HG02885 (cell line): ENCODE data around the gene NTNG1.

ENCODE experiments used
- ATAC-seq: cut with Tn5 transposase; IDR thresholded peaks from one replicate; pipeline ENCODE4 v1.9.1; 2021; ENCODE audit warnings: mild to moderate bottlenecking; ENCODE audit not compliant: unreplicated experiment, poor library complexity

Gene NTNG1

DNA sequence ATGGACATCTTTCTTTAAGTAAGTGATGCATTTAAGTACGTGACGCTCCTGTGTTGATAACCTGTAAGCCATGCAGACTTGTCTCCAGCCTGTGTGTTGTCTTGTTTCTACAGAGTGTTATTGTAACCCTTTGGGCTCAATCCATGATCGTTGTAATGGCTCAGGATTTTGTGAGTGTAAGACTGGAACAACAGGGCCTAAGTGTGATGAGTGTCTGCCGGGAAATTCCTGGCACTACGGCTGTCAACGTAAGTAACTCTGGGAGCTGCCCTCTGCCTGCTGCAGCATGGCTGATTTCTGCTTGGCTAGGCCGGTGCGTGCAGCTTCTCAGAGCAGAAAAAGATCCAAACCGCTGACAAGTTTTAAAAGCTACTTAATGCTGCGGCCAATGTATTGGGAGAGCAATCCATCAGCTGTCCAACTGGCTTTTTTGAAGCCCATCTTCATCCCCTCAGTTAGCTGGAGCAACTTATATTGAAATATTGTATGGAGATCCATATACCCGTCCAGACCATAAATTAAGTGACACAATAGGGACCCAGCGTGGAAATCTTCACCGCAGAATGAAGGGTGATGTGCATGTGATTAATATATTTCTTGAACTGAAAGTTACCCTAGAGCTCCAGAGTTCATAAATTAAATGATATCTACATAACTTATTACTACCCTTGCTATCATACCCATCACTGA lies 295.9 kb downstream of the NTNG1 start:
- ATAC-seq = no peak

DNA sequence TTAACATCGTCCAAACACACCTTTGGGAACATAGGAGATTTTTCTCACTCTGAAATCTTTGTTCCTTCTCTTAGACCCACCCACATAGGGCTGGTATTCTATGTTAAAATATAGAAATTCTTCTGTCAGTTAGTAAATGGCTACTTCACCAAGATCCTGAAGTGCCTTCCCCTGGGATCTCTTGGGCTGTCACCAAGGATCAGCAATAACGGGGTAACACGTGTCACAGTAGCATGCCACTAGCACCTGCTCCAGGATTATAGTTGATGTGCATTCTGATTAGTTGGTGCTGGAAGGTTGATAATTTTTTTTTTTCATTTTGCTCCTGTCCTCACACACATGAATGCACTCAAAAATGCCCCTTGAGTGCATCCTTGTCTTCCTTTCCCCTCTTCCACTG lies 298.7 kb downstream of the NTNG1 start:
- ATAC-seq = no peak

DNA sequence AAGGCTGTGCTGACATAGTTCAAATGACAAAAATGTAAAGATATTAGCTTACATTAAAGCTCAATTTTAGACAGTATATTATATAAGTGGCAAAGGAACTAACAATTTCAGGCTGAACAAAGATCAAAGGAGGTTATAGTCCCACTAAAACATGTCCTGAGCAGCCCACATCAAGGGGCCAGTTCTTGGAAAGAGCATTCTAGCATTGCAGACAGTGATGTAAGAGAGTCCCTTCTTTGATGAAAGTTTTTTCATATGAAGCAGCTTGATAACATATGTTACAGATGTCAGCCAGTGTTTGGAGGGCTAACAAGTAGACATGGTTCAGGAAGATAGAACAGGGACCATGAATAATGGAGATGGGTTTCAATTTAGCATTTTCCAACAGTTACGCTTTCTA lies 301.7 kb downstream of the NTNG1 start:
- ATAC-seq = no peak

DNA sequence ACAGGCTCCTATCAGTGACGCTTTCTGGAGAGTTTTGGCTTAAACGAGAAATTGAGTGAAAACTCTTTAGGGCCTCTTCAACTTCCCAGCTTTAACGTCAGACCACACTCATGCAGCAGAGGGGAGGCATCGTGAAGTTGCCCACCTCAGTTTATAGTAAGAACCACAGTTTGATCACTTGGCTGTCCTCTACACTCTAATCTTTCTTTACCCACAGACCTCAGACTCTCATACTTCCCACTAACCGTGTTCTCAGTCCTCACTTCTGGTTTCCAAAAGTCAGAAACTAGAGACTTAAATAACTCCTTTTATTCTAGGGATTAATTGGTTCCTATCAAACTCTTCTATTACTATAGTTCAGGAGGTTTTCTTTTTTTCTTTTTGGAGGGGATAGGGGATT lies 302.2 kb downstream of the NTNG1 start:
- no peak for ATAC-seq

DNA sequence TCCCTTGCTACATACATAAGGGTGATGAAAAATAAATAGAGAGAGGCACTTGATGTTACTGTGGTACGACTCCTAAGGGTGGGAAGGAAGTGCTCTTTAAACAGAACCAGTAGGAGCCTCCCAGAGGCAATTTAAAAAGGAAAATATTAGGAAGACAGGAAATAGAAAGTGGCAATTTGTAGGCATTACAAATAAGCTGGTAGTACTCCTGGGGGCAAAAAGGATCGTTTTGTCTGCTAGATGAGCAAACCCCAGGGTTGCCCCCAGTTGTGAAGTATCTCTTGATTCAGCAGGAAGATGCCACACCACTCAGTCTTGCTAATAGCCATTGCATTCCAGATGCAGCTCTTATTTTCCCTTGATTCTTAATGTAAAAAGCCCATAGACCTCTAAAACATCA lies 303.0 kb downstream of the NTNG1 start:
- no peak for ATAC-seq

DNA sequence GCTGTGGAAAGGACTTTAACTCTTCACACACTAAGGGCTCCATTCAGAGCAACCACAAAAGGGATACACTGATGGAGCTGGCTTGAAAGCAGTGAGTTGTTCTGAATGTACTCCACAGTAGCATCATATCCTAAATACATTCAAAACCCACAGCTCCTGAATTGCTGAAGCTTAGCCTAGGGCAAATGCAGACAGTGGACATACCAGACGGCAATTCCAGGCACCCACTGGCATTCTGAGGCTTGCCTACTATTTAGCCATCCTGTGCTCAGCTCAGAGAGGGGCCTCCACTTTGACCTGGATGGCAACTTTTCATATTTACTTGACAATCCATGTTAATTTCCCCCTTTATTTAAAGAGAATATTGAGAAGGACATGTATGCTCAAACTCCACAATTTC lies 303.5 kb downstream of the NTNG1 start:
- ATAC-seq = no peak

DNA sequence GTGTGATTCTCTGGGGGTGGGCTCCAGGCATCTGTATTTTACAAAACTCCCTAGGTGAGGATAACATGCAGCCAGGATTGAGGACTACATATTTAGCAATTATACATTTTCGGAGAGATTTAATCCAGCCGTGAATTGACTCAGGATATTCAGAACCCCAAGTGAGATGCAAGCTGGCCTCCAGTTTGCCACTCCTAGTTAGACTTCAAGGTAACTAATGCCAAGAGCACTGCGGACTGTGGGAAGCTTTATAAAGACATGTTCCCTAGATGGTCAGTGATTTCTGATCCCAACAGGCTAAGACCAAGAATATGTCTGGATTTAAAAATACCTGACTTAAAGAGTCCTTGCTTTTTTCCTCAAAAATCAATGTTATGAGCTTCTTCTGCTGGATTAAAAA lies 308.5 kb downstream of the NTNG1 start:
- no peak for ATAC-seq

DNA sequence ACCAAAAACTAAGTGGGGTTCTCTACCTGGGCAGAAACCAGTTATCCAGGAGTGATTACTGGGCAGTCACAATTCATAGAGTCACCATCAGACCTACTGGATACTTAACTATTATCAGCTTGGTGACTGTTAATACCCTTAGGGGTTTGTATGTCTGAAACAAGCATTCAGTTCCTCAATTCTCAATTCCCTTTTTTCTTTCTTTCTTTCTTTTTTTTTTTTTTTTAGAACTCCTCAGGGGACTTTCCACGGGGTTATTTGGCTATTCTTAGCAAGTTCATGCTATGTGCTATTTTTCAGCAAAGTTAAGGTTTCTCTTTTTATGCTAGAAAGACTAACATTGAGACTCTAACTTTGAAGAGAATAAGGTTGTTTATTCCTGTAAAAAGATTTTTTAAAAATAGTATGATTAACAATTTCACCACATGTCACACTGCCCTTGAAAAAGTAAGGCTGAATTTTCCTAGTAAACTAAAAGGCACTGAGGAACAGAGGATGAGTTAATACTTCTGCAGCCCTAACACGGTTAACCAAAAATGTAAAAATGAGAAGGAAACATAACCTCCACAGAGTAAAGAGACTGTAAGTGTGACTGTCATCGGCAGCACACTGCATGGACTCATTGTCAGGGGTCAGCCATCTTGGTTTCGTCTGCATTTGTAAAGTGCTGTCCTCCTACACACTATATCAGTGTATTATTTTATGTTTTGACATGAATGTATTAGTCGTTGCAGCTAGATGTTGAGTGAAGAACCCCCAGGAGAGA lies 310.2 kb downstream of the NTNG1 start:
- ATAC-seq = peak; percentile 76

DNA sequence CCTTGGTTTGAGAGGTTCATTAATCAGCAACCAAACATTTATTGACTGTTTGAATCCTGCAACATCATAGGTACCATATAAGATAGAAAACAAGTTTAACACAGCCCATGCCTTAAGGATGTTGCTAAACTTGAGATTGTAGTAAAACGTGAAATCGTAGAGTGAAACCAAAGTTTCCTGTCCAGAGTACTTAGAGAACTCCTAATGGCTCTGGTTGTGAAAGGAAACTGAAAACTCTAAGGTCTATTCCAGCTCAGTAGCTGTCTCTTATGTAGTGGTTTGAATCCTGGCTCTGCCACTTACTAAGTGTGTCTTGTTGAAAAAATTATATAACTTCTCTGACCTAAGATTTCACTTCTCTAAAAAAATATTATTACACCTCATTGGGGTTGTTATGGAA lies 310.9 kb downstream of the NTNG1 start:
- ATAC-seq = peak; percentile 47

DNA sequence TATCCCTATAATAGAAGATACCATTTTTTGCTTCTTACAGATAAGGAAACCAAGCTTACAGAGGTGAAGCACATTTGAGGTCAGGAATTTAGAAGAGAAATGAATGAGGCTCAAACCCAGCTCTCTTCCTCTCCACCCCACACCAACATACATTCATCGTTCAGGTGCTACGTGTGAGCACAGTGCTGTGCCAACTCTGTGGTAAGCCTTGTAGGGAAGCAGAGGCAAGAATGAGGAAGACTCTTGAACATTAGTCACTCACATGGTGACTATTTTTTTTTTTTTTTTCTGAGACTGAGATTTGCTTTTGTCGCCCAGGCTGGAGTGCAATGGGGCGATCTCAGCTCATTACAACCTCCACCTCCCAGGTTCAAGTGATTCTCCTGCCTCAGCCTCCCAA lies 314.0 kb downstream of the NTNG1 start:
- ATAC-seq = no peak

DNA sequence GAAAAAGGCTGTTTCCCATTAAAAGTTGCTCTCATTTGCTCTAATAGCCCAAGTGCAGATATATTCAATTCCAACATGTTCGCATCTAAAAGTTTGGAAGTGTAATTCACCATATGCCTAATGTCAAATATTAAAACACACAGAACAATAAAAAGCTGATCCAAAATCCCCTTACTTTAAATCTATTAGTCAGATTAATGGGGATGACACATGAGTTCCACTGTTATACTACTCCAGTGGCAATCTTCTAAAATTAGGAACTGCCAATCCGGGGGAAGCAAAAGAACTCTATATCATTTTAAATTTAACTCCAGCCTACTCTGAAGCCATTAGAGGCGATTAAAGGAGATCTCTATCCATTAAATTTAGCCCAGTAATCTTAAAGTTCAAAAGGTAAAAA lies 317.1 kb downstream of the NTNG1 start:
- no peak for ATAC-seq

DNA sequence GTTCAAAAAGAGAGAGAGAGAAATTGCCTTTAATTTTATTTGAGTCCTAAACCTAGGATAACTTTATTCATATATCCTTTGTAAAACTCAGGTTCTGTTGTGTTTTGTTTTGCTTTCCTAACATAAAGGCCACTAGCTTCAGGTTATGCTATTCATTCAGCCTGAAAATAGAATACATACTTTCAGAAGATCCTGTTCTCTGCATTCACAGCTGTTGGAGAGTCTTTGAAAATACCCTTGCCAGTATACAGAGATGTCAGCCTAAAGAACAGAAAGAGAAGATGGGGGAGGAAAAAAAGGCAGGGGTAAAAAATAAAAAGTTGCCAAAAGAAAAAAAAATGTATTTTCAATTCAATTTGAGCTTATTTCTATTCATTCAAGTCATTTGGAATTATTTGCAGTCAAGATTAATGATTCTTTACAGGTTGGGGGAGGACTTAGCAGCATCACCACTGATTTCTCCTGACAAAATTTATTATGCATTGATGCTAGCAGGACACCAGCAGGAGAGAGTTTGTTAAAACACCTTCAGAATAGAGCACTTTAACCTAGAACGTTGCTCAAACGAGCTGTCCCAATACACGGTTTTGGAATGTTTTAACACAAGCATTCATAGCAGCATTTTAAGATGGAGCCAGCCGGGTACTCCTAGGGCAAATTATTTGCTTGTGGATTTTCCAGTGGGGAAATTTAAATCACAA lies 318.5 kb downstream of the NTNG1 start:
- ATAC-seq = peak; percentile 70

DNA sequence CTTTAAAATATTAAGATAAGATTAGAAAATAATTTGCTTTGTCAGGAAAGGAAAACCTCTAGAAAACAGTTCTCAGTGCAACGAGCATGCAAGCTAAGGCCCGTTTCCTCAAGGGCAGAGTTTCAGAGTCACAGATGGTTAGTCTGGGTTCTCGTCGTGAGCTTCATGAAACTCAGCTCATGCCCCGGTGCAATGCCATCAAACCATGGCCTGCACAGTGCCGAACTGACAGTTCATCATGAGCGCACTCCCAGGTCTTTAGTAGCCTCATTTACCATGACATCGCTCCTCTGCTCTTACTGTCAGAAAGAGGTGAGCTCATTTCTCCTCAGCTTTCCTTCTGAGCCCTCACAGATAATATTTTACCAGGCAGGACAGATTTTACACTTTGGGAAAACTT lies 319.2 kb downstream of the NTNG1 start:
- ATAC-seq = peak; percentile 60

DNA sequence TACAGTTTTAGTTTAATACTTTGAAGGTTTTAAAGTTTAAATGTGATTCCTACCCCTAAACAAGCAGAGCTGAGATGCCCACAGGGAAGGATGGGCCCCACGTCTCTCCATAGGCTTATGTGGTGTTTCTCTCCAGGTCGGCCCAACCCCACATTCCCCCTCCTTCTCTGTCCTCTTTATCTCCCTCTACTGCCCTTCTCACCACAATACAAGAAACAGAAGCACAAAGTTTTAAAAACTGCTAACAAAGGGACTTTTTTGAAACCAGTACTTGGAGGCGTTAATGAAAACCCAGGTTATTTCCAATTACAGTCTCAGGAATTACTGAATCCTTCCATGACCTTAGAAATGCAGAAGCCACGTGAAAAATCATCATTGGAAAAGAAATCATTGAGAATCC lies 324.0 kb downstream of the NTNG1 start:
- peak; percentile 53 for ATAC-seq

DNA sequence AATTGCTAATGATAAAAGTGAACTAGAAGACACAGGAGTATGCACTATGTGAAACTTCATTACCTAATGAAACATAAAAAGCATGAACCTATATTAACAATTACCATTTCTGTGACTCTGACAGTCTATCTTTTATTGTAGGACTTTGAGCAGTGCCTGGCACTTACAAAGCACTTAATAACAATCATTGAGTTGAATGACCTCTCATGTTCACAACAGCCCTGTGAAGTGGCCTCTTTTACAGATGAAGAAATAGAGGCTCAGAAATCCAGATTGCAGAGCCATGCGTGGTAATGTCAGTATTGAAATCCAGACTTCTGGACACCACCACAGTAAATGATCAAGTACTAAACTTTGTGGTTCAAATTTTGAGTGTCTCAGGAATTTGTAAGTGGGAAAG lies 326.4 kb downstream of the NTNG1 start:
- no peak for ATAC-seq

DNA sequence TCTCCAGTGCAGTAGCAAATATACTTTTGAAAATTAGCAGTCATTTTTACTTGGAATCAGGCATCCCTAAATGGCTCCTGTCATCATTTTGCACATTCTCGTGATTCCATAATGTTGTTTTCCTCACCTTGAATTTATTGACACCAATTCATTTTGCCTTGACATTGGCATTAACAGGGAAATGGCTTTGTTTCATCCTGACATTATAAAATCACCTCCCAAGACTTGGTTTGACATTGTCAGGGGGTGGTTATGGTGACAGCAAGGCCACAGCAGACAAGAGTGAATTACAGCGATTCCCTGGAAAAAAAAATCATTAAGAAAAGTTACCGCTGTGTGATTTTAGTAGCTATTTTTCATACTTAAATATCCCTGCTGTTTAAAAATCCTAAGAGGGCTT lies 327.0 kb downstream of the NTNG1 start:
- no peak for ATAC-seq

DNA sequence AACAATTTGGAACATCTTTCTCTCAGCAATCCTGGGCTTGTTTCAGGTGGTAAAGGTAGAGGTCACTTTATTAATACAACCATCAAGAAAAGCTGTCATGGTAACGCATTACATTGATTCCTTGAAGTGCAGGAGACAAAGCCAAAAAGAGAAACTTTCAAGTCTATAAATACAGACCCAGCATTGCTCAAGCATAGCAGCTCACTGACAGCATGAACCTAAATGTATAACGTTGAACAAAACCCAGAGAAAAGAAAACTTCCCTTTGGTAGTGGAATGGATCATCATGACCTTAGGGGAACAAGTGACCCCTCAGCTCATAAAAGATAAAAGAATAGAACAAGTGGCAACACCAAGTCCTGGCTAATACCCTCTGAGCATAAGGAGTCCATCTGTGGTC lies 332.2 kb downstream of the NTNG1 start:
- peak; percentile 57 for ATAC-seq

DNA sequence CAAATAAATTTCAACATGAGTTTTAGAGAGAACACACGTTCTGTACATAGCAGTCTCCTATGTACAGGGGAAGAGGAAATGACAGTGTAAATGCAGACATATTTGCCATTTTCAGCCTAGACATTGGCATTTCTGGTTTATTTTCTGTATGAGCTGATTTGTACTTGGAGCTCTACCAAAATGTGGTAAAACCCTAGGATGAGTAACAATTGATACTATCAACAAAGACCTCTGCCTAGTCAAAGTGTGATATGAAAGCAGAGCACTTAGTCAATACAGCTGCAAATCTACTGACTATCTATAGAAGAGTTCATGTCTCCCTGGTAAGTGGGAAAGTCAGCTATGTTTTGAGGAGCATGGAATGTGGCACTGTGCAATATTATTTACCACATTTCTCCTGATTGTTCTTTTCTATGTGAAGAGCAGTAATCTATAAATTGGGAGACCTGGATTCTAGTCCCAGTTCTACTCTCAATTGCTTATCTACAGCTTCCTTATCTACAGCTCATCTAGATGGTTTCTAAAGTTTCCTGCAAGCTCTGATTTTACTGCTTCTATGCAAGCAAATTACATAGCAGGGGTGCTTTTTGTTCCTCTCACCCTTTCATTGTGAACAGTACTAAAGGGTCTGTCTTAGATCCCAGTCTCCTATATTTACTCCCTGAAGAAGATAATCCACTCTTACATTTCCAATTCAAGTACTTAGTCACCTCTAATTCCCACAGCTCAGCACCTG lies 334.2 kb downstream of the NTNG1 start:
- peak; percentile 81 for ATAC-seq

DNA sequence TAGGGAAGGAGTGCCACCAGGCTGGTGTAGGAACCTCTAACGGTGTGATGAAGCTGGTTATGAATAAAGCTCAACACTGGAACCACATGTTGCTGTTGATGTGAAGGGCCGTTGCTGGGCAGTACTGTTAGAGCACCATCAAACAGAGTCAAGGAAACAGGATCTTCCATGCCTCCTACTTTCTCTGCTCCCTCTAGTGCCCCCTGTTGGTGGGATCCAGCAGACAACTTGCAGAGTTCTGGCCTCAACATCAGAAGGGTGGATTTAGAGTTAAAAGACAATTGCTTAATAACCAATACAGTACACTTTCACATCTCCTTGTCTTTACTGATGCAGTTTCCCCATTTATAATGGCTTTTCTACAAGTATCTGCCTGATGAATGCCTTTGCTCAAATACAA lies 336.4 kb downstream of the NTNG1 start:
- no peak for ATAC-seq

DNA sequence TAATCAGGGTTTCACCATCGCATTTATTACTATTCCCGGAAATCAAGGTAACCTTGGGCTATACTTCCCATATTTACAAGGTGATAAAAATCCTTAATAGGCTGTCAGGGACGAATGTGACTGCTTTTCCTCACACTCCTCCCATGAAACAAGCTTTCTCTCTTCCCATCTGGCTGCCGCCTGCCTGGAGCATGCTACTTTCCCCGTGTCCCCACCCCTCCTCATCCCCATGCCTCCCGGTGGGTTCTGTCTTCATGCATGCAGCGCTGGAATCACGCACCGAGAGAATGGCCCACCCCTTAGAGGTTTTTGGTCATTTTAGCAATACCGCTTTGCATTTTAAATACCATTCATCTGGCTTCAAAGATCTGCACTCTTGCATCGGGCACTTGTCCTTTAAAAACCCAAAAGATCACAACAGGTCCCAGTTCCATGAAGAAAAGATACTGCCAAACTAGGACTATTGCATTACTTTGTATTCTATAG lies 339.1 kb downstream of the NTNG1 start:
- ATAC-seq = no peak
